Epithelial cell of esophagus (primary cell): ENCODE measurements around the gene ACVR1B.

ENCODE experiments used
- DNase-seq: peaks from one replicate; pipeline ENCODE4 v3.0.0; 2010; ENCODE audit warnings: low read depth
- H3K4me3 ChIP-seq: 2 replicates; pipeline ENCODE4 v1.5.1; 2011; ENCODE audit warnings: mild to moderate bottlenecking, low read length, control low read depth
- TF ChIP-seq, protein P1 (sequence below): IDR thresholded peaks from 2 replicates; pipeline ENCODE4 v1.5.1; 2011; ENCODE audit warnings: low read depth, mild to moderate bottlenecking, low read length, control low read depth, inconsistent platforms; ENCODE audit not compliant: insufficient read depth; ENCODE audit errors: missing control alignments

Gene ACVR1B

DNA sequence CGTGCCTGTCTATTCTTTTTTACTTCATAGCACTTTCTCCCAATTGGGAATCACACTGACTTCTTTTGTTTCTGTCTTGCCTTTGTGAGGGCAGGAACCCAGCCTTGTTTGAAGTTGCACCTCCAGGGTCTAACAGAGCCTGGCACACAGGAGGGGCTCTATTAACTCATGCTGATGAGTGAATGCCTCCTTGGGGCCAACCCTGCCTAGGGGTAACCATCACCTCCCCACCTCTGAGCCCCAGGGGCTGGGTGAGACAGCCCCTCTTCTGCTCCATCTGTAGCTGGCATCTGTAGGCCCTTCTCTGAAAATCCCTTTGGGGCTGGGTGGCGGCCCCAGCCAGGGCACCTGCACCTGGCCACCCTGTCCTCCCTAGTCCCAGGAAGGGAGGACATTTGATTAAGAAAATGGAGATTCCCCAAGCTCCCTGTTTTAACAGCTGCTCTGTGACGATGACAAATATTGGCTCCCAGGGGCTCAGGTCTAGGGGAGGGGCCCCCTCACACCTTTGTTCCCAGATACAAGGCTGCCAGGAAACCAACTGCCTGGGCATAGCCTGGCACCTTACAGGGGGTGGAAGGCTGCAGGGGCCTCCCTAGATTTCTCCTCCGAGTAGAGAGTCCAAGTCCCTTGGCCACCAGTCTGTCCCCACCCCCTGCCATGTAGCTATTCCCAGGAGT lies 67.1 kb downstream of the ACVR1B start:
- no peak overlapping the region for H3K4me3 ChIP-seq
- no peak for DNase-seq
- TF ChIP-seq, protein P1, sequence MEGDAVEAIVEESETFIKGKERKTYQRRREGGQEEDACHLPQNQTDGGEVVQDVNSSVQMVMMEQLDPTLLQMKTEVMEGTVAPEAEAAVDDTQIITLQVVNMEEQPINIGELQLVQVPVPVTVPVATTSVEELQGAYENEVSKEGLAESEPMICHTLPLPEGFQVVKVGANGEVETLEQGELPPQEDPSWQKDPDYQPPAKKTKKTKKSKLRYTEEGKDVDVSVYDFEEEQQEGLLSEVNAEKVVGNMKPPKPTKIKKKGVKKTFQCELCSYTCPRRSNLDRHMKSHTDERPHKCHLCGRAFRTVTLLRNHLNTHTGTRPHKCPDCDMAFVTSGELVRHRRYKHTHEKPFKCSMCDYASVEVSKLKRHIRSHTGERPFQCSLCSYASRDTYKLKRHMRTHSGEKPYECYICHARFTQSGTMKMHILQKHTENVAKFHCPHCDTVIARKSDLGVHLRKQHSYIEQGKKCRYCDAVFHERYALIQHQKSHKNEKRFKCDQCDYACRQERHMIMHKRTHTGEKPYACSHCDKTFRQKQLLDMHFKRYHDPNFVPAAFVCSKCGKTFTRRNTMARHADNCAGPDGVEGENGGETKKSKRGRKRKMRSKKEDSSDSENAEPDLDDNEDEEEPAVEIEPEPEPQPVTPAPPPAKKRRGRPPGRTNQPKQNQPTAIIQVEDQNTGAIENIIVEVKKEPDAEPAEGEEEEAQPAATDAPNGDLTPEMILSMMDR: no peak

DNA sequence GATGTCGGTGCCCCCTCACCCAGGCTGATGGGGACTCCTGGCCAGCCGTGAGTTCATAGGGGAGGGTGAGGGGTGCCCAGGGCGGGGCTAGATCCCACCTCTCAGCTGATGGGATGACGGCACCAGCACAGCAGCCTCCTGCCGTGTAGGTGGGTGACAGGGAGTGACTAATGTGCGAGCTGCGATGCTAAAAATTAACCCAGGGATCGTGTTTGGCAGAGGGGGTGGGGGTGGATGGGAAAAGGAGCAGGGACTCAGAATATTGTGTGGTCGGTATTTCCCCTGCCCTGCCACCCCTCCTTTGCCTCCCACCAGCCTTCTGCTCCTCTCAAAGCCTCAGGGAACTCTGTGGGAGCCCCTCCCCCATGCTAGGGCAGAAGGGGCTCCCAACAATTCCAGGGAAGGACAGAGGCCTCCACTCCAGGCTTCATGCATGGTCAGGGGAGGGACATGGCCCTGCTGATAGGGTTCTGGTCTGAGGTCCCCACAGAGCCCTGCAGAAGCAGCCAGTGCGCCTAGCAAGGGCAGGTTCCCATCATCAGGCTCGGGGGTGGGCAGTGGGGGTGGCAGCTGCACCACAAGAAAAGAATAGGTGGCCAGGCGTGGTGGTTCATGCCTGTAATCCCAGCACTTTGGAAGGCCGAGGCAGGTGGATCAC lies 67.7 kb downstream of the ACVR1B start:
- no peak overlapping the region for H3K4me3 ChIP-seq
- TF ChIP-seq, protein P1: no peak
- DNase-seq: no peak

DNA sequence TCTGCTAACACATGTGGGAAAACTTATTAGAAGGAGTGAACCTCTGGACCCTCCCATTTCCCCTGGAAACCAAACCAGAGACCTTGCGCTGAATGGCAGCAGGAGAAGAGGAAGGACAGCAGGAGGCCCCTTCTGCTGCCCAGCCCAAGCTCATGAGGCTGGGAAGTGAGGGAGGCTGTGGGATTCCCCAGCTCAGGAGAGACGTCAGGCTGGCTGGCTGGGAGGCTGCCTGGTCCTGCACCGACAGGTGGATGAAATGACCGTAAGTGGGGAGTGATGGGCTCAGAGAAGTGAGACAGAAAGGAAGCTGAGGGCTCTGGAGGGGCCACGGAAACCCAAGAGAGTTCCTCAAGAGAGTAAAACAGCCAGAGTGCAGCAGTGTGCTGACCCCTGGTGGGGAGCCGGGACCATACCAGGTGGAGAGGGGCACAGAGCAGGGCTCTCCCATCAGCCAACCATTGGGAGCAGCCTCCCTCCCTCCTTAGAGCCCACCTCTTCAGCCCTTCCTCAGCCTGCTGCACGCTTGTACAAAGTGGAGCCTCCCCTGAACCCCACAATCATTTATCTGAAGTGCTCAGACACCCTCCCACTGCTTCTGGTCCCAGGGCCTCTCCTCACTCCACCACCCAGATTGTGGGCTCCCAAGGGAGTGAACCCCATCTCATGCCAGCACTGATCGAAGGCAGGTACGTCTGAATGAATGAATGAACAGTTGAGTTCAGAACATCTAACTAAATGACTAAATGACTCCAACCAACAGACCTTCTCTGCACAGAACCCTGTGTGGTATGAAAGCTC lies 69.2 kb downstream of the ACVR1B start:
- TF ChIP-seq, protein P1: peak; percentile 64
- peak; percentile 38 for DNase-seq
- H3K4me3 ChIP-seq: no peak overlapping the region

DNA sequence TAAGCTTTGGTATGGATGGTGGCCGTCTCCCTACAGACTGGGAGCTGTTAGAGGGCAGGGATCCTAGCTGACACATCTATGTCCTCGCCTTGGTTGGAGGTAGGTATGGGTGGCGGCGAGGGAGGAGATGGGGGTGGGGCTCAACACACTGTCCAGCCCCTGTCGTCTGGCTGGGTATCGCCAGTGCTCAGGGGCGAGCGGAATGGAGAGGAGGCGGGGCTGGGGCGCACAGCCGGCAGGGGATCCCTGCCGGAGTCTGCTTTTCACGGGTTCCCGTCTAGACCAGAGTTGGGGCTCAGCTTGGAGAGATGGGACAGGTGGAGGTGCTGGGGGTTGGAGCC lies 71.3 kb downstream of the ACVR1B start:
- no peak for DNase-seq
- TF ChIP-seq, protein P1: no peak
- H3K4me3 ChIP-seq: no peak overlapping the region

DNA sequence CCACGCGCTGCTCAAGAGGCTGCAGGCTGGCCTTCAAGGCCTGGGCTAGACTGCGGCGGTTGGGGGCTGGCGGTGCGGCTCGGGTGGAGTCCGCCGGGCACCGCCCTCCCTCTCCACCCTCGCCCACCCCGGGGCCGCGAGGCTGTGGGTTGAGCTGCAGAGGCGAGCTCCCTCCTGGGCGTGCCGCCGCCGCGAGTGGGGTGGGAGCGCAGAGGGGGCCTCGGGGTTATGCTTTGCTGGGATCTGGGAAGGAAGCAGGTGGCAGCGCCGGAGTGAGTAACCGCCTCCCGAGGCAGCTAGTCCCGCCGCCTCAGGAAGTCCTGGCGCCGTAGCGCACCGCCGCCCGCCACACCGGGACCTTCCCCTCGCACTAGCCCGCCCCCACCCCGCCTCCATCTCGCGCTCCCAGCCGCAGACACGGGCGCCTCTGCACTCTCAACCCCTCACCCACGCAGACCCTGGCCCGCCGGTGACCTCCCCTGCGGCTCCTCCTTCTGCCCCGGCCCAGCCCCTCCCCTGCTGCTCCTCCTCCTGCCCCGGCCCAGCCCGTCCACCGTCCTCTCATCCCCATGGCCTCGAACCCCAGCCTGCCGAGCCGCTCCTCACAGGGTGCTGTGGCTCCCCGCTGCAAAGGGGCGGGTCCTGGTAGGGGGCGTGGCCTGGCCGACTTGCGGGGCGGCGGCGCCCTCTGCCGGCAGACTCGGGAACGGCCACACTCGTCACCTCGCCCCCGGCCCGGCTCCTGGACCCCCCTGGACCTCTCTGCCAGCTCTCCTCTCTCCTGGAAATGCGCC lies 71.9 kb downstream of the ACVR1B start:
- TF ChIP-seq, protein P1: peak; percentile 61
- peak overlapping the region; percentile 41 for H3K4me3 ChIP-seq
- DNase-seq: peak; percentile 62

DNA sequence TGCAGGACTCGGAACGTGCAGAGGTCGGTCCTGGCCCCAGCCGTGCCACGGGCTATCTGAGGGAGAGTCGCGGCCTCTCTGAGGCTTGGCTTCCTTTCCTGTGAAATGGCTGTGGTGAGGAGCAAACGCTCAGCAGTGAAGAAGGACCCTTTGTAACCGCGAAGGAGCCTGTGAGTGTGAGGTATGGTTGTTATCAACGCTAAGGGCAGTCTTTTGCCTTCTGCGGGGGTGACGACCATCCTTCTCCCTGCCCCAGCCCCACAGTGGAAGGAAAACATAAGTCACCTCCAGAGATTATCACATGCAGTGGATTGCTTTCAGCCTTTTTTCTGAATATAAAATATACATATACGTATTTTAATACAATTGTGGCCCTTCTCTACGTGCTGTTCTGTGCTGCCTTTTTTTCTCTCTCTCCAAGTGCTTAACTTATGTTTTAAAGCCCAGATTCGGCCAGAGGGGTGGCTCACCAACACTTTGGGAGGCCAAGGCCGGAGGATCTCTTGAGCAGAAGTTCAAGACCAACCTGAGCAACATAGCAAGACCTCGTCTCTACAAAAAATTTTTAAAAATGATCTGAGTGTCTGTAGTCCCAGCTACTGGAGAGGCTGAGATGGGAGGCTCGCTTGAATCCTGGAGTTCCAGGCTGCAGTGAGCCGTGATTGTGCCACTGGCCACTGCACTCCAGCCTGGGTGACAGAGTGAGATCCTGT lies 72.6 kb downstream of the ACVR1B start:
- TF ChIP-seq, protein P1: no peak
- peak overlapping the region; percentile 41 for H3K4me3 ChIP-seq
- DNase-seq: no peak
